Endodermal cell (in vitro differentiated cells): Measurements from ENCODE around the gene TBXA2R. TPM values are rescaled to one million over a fixed set of nuclear protein-coding genes. Genes with fewer than 3 reads are reported as not detected.

Experiments used
- DNase-seq: peaks from one replicate; pipeline ENCODE4 v3.0.0-alpha.2; 2017
- H3K27ac ChIP-seq: 2 replicates; pipeline ENCODE4 v1.5.1; 2013; ENCODE audit warnings: mild to moderate bottlenecking, low read depth, low read length, moderate library complexity
- H3K27me3 ChIP-seq: 2 replicates; pipeline ENCODE4 v1.6.1; 2013; ENCODE audit warnings: mild to moderate bottlenecking, low read length, moderate library complexity; ENCODE audit not compliant: insufficient read depth, control insufficient read depth, poor library complexity, severe bottlenecking
- H3K36me3 ChIP-seq: 2 replicates; pipeline ENCODE4 v1.7.0; 2013; ENCODE audit warnings: mild to moderate bottlenecking, low read length, moderate library complexity; ENCODE audit not compliant: control insufficient read depth, insufficient read depth
- H3K4me1 ChIP-seq: one replicate; pipeline ENCODE4 v1.7.0; 2013; ENCODE audit warnings: low read length; ENCODE audit not compliant: control insufficient read depth, insufficient read depth
- H3K4me3 ChIP-seq: 2 replicates; pipeline ENCODE4 v1.5.1; 2013; ENCODE audit warnings: mild to moderate bottlenecking, low read length, moderate library complexity
- H3K9ac ChIP-seq: 2 replicates; pipeline ENCODE4 v1.6.1; 2013; ENCODE audit warnings: mild to moderate bottlenecking, low read length, moderate library complexity; ENCODE audit not compliant: poor library complexity, severe bottlenecking; ENCODE audit errors: extremely low read depth
- H3K9me3 ChIP-seq: 2 replicates; pipeline ENCODE4 v1.6.1; 2013; ENCODE audit warnings: mild to moderate bottlenecking, low read length, moderate library complexity; ENCODE audit not compliant: control insufficient read depth
- H3K27ac Mint-ChIP-seq: 2 replicates; pipeline ENCODE4 v1.8.0; 2020; ENCODE audit warnings: mixed read lengths
- H3K27me3 Mint-ChIP-seq: 2 replicates; pipeline ENCODE4 v1.8.0; 2021; ENCODE audit warnings: mild to moderate bottlenecking, mixed read lengths; ENCODE audit not compliant: insufficient read depth
- H3K36me3 Mint-ChIP-seq: 2 replicates; pipeline ENCODE4 v1.8.0; 2020; ENCODE audit warnings: low read depth, mixed read lengths
- H3K4me1 Mint-ChIP-seq: 2 replicates; pipeline ENCODE4 v1.8.0; 2020; ENCODE audit warnings: mixed read lengths
- H3K4me3 Mint-ChIP-seq: 2 replicates; pipeline ENCODE4 v1.8.0; 2020; ENCODE audit warnings: mild to moderate bottlenecking, moderate library complexity, mixed read lengths
- H3K9me3 Mint-ChIP-seq: 2 replicates; pipeline ENCODE4 v1.8.0; 2020; ENCODE audit warnings: mild to moderate bottlenecking, mixed read lengths
- WGBS, 2 experiments: methylation state at CpG; one replicate each; pipeline versions ENCODE4 v1.1.5 to v1.1.7; 2013; ENCODE audit warnings: missing lambda C conversion rate in 2 of 2, mixed read lengths in 1 of 2; ENCODE audit not compliant: insufficient coverage in 1 of 2, insufficient read length in 1 of 2; 5-methylcytosine and 5-hydroxymethylcytosine counted together
- total RNA-seq, 2 donors: library from RNA; stranded (reverse); fragmentation: NEBNext Ultra II Directional in 1 of 2; extraction: Animal tissue kit (Norgen Biotek cat#: 25700) in 1 of 2; gene quantifications; 2 replicates in 1 of 2; 3 replicates in 1 of 2; pipeline ENCODE4 v1.2.1, GENCODE V29; 2021
- TF ChIP-seq, protein P1 (sequence below): fragments of 200-600 bp; sonication (generic); conservative IDR thresholded peaks from 2 replicates; pipeline ENCODE4 v1.5.0; 2021; ENCODE audit warnings: antibody characterized with exemption, mild to moderate bottlenecking

The TBXA2R gene
- total RNA-seq, 2 donors from 2014 or later = 0.29 to 0.42 TPM

DNA sequence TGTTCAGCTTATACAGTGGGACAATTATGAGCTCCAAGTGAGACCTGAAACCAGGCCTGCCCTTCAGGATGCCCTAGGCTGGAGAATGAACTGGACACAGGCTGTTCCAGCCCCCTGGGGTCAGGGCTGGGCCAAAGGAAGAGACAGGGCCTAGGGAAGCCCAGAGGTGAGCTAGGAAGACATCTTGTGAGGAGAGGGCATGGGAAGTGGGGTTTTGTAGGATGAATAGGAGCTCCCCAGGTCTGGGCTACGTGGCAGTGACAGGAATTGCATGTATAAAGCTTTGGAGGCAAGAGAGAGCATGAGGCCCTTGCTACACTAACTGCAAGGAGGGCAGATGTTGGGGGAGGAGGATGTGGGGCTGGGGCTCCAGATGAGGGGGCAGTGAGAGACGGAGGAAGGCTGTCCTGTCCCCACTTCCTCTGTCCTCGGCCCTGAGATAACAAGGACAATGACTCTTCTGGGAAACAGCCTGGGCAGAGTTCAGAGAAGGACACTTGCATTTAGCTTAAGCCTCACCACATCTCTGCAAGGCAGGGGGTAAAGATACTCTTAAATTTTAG is 1.5 kb upstream of the TBXA2R start:
- Histone ChIP-seq H3K9me3 (no peaks in the 10 kb centered on the region), H3K4me3 (no peak overlapping the region), H3K9ac (no peak overlapping the region), H3K27ac (no peak overlapping the region), H3K36me3 (peaks cover 7% of the 10 kb centered on the region), H3K27me3 (peaks cover 16% of the 10 kb centered on the region), H3K4me1 (no peaks in the 10 kb centered on the region)
- H3K4me1 Mint-ChIP-seq = peaks cover 6% of the 10 kb centered on the region
- 75 to 88% methylated on average over 2 to 3 of the region's 3 CpGs for WGBS, 2 experiments
- TF ChIP-seq, protein P1, sequence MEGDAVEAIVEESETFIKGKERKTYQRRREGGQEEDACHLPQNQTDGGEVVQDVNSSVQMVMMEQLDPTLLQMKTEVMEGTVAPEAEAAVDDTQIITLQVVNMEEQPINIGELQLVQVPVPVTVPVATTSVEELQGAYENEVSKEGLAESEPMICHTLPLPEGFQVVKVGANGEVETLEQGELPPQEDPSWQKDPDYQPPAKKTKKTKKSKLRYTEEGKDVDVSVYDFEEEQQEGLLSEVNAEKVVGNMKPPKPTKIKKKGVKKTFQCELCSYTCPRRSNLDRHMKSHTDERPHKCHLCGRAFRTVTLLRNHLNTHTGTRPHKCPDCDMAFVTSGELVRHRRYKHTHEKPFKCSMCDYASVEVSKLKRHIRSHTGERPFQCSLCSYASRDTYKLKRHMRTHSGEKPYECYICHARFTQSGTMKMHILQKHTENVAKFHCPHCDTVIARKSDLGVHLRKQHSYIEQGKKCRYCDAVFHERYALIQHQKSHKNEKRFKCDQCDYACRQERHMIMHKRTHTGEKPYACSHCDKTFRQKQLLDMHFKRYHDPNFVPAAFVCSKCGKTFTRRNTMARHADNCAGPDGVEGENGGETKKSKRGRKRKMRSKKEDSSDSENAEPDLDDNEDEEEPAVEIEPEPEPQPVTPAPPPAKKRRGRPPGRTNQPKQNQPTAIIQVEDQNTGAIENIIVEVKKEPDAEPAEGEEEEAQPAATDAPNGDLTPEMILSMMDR = no peak
- H3K4me3 Mint-ChIP-seq = no peak overlapping the region
- no peaks in the 10 kb centered on the region for H3K9me3 Mint-ChIP-seq
- H3K27ac Mint-ChIP-seq = no peak overlapping the region
- peaks cover 2% of the 10 kb centered on the region for H3K27me3 Mint-ChIP-seq
- peaks cover 13% of the 10 kb centered on the region for H3K36me3 Mint-ChIP-seq
- DNase-seq = no peak

DNA sequence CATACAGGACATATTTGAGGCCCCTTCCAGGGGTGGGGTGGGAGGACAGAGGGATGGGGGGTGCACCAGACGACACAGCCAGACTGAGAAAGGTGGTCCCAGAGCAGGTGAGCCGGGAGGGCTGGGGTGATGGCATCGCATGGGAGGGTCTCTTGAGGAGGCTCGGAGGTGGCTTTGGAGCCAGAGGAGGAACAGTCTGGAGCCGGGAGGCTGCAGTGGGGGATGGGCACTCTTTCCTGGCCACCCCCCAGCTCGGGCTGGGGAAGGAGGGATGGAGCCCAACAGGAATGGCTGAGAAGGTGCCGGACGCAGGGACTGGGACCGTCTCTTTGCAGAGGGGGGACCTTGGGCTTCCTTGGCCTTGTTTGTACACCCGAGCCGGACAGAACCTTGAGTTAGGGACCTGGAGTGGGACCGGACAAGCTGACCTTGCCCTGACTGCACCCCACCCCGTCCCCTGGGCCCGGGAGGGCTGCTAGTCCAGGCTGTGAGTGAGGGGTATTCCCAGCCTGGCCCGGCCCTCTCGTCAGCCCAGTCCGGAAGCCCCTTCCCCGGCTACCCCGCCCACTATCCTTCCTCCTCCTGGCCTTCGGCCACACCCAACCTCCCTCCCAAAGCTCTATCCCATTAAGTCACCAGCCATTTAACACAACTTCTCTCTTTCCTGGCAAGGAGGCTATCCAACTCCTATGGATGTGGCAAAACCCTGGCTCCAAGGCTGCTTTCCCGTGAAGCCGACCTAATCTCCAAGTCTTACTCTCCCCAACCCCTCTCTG is 816 bp upstream of the TBXA2R start:
- Mint-ChIP-seq H3K27ac (no peak overlapping the region), H3K36me3 (peaks cover 13% of the 10 kb centered on the region), H3K4me3 (no peak overlapping the region), H3K27me3 (peaks cover 2% of the 10 kb centered on the region), H3K4me1 (peaks cover 6% of the 10 kb centered on the region), H3K9me3 (no peaks in the 10 kb centered on the region)
- no peaks in the 10 kb centered on the region for H3K4me1 ChIP-seq
- H3K9me3 ChIP-seq = no peaks in the 10 kb centered on the region
- peak overlapping the region; percentile 62 for H3K4me3 ChIP-seq
- H3K27ac ChIP-seq = no peak overlapping the region
- TF ChIP-seq, protein P1 = no peak
- peaks cover 7% of the 10 kb centered on the region for H3K36me3 ChIP-seq
- 23 to 26% methylated on average over 5 to 22 of the region's 22 CpGs for WGBS, 2 experiments
- no peak overlapping the region for H3K9ac ChIP-seq
- peak; percentile 87 for DNase-seq
- H3K27me3 ChIP-seq = peaks cover 16% of the 10 kb centered on the region

DNA sequence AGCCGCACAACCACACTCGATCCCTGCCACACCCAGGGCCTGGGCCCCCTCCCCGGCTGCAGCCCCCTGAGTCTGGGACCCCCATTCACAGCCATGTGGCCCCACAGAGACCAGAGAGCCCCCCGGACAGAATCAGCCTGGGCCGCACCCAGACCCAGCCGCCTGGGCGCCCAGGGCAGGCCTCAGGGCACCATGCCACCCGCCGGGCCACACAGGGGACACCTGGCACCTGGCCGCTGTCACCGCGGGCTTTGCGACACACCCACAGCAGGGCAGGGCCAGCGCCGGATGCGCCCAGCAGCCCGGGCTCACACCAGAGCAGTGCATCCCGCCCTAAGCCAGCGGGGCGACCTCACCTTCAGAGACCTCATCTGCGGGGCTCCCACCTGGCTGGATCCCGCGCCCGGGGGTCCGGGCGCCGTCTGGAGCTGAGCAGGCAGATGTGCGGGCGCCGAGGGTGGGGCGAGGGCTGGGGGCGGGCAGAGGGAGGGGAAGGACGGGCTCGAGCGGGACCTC is 443 bp downstream of the TBXA2R start:
- peak; percentile 82 for DNase-seq
- H3K4me1 Mint-ChIP-seq = peaks cover 6% of the 10 kb centered on the region
- no peaks in the 10 kb centered on the region for H3K9me3 ChIP-seq
- no peaks in the 10 kb centered on the region for H3K4me1 ChIP-seq
- H3K27ac Mint-ChIP-seq = no peak overlapping the region
- H3K4me3 ChIP-seq = peak overlapping the region; percentile 6
- H3K27ac ChIP-seq = no peak overlapping the region
- TF ChIP-seq, protein P1 = no peak
- H3K27me3 Mint-ChIP-seq = peaks cover 2% of the 10 kb centered on the region
- no peak overlapping the region for H3K9ac ChIP-seq
- H3K36me3 ChIP-seq = peaks cover 1% of the 10 kb centered on the region
- peaks cover 8% of the 10 kb centered on the region for H3K36me3 Mint-ChIP-seq
- 27 to 31% methylated on average over 19 to 35 of the region's 35 CpGs for WGBS, 2 experiments
- H3K9me3 Mint-ChIP-seq = no peaks in the 10 kb centered on the region
- H3K4me3 Mint-ChIP-seq = no peak overlapping the region
- peaks cover 16% of the 10 kb centered on the region for H3K27me3 ChIP-seq
